Hippocampal formation (tissue), 2 donors: Measurements from ENCODE around the gene OCLN.
"Not testable (repeated sequence)": the region's sequence is repeated elsewhere in the genome, so short reads cannot be mapped to it uniquely, and the experiment has no call there.

ENCODE experiments used
- DNase-seq, 2 donors: peaks; one replicate each; lab custom pipeline; 2025; lab: John Stamatoyannopoulos, UW

The OCLN gene

DNA sequence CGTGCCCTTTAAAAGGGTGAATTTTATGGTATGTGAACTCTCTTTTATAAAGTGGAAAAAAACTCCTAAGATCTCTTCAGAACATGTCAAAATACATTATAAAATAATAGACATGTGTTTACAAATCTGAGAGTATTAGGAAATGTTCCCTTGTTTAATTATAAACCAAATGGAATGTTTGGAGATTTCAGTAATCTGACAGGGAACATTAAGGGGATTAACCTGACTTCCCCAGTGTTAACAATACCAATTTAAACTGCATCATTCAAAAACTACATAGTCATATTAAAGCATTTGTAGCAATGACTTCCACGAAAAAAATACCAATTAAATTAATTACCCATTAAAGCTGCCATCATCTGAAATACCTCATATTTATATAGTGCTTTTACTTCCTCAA lies 1.6 kb upstream of the OCLN start:
- DNase-seq = no peak

DNA sequence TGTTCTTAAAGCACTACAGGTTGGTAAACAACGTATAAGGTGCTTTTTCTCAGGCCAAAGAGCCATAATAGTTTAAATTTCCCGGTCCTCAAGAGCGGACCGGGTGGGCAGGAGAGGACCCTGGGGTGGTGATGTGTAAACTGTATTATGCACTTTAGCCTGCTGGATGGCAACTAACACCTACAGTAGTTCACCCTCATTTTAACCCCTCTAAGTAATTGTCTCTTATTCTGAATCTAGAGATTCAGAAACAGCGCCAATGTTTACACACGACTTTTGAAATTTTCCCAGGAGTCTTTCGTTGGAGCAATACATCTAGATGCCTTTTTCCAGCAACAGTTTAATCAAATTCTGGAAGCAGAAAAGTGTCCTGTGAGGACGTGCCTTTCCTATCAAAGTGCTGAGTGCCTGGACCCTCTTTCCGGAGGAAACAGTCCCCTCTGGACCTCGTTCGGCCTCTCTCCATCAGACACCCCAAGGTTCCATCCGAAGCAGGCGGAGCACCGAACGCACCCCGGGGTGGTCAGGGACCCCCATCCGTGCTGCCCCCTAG lies 676 bp upstream of the OCLN start:
- DNase-seq = no peak

- no peak for DNase-seq
Observed at GRCh38 chr5:69492923-69493395, 369 bp downstream of the OCLN start.

GRCh38 chr5:69493396-69494133 lies 975 bp downstream of the OCLN start:
- DNase-seq = no peak

DNA sequence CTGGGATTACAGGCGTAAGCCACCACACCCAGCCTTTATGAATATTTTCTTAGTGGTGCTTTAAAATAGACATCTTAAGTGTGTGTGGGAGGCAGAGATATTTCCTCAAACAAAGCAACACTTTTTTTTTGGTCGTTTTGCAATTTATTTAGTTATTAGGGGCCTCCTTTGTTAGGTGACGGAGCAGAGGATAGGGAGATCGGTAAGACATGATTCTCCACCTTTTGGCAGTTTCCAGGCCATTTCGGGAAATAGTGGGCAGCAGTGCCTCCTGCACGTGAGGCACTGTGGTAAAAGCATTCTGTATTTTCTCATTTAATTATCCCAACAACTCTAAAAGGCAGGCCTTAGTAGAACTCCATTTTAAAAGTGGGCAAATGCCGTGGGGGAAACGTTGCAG lies 1.9 kb downstream of the OCLN start:
- DNase-seq = no peak

DNA sequence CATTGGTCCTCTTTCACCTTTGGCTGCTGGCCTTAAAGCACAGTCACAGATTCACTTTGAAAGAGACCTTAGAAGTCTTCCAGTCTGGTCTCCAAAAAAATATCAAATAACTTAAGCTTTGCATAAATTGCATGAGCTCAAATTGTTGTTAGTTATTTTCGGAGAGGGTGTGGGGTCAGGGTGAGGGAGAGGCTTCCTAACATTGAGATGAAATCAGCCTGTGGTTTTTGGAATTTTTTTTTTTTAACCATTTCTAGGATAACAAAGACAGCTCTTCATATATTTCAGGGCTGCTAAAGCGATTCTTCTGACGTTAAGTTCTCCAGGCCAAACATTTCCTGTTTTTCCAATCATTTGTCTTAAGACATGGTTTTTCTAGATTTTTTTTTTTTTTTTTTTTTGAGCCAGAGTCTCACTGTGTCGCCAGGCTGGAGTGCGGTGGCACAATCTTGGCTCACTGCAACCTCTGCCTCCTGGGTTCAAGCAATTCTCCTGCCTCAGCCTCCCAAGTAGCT lies 4.5 kb downstream of the OCLN start:
- DNase-seq = no peak

DNA sequence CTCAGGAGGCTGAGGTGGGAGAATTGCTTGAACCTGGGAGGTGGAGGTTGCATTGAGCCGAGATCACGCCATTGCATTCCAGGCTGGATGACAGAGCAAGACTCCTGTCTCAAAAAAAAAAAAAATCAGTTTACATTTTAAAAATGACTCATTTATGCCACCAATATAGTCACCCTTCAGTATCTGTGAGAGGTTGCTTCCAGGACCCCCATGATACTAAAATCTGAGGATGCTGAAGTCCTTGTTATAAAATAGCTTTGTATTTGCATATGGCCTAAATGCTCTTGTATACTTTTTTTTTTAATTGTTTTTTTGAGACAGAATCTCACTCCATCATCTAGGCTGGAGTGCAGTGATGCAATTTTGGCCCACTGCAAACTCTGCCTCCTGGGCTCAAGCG lies 5.8 kb downstream of the OCLN start:
- DNase-seq = no peak

DNA sequence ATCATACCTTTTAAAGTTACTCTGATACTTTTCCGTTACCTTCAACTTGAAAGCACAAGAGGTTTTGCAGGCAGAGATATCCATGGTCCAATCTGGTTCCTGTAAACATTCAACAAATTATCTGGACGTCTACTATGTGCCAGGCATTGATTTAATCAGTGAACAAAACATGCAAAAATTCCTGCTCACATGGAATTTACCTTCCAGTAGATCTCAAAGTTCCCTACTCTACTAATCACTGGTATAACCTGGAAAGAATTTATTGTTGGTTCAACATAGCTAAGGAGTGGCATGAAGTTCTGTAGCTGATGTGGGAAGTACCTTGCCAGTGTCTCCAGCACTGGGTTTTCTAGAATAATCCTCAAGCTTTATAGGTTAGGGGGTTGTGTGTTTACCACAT lies 9.8 kb downstream of the OCLN start:
- DNase-seq = no peak

DNA sequence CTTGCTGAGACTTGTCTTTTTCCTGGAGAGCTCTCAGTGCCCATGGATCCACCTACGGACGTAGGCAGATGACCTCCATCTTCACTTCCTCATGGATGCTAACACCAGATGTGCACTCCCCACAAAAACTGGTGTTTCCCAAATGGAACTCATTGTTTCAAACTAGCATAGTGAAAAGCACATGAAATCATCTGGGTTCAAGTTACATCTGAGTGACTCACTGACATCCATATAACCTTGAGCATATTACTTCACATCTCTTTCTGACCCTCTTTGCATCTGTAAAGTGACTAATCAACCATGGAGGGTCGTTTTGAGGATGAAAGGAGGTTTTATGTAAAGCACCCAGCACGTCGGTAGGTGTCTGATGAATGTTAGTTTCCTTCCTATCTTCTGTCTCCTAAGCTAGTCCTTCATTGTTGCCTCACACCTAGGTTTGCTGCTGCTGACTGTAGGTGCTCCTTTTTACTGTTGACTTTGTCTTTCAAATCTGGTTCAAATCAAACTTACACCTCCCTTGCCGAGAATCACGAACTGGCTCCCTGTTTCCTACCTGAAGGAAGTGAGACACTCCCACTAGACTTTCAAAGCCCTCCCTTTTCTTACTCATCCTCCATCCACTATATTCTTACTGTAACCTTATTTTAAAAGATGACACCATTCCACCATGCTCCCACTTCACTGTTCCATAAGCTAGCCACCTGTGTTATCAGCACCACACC lies 10.3 kb downstream of the OCLN start:
- no peak for DNase-seq

- DNase-seq = no peak
Observed at GRCh38 chr5:69504036-69504435, 11.4 kb downstream of the OCLN start.

DNA sequence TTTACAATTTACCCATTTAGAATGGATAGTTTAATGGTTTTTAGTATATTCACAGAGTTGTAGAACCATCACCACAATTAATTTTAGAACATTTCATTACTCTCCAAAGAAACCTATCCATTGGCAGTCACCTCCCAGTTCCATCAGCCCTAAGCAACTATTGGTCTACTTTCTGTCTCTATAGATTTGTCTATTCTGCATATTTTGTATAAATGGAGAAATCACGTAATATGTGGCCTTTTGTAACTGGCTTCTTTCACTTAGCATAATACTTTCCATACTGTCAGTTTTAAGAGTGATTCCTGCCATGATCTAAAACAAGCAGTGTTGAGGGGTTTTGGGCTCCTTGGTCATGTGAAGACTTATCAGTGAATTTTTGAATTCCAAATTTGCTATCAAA lies 12.7 kb downstream of the OCLN start:
- no peak for DNase-seq

DNA sequence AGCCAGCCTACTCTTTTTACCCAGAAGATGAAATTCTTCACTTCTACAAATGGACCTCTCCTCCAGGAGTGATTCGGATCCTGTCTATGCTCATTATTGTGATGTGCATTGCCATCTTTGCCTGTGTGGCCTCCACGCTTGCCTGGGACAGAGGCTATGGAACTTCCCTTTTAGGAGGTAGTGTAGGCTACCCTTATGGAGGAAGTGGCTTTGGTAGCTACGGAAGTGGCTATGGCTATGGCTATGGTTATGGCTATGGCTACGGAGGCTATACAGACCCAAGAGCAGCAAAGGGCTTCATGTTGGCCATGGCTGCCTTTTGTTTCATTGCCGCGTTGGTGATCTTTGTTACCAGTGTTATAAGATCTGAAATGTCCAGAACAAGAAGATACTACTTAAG lies 16.6 kb downstream of the OCLN start:
- no peak for DNase-seq

GRCh38 chr5:69510694-69511093 lies 18.1 kb downstream of the OCLN start:
- DNase-seq = no peak

DNA sequence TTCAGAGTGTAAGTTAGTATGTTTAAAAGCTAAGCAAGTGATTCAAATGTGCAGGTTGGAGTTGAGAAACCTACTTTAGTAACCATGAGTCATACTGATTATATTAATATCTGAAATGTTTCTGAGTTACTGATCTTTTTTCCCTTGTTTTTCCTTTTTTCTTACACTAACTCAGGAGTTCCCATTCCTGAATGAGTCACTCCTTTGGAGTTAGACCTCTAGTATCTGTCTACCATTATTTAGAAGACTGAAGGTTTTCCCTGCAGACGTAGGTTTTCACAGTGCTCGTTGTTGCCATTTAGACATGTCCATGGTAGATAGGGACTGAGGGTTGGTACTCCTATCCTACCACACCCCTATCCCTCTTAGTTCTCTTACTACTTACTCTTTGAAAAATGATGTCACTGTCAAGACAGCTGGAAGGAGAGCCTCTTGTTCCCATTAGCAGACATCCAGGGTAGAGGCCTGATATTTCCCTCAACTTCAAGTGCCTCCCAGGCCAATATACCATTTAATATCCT lies 20.2 kb downstream of the OCLN start:
- no peak for DNase-seq

DNA sequence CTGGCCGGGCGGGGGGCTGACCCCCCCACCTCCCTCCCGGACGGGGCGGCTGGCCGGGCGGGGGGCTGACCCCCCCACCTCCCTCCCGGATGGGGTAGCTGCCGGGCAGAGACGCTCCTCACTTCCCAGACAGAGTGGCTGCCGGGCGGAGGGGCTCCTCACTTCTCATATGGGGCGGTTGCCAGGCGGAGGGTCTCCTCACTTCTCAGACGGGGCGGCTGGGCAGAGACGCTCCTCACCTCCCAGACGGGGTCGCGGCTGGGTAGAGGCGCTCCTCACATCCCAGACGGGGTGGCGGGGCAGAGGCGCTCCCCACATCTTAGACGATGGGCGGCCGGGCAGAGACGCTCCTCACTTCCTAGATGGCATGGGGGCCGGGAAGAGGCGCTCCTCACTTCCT lies 23.0 kb downstream of the OCLN start:
- DNase-seq = not testable (repeated sequence)

- no peak for DNase-seq
Observed at GRCh38 chr5:69516769-69517168, 24.2 kb downstream of the OCLN start.

DNA sequence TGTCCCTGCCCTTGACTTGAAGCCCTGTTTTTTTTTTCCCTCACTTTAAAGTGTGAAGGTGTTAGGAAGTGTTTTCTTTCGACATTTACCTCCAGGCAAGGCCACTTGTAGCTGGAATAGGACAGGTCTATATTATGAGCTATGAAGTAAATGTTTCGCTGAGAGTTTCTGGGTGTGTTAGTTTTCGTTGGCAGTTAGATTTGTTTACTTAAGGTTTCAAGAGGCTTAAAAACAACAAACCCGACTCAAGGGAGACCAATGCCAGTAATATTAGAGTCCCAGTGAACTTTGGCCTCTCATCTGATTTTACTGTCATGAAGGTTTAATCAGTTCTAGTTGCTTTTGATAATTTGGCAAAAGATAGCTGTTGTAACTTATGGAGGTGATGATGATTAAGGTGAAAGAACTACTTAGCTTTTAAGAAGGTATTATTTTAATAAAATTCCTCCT lies 25.2 kb downstream of the OCLN start:
- DNase-seq = no peak

- DNase-seq = no peak
Observed at GRCh38 chr5:69519285-69519684, 26.7 kb downstream of the OCLN start.

DNA sequence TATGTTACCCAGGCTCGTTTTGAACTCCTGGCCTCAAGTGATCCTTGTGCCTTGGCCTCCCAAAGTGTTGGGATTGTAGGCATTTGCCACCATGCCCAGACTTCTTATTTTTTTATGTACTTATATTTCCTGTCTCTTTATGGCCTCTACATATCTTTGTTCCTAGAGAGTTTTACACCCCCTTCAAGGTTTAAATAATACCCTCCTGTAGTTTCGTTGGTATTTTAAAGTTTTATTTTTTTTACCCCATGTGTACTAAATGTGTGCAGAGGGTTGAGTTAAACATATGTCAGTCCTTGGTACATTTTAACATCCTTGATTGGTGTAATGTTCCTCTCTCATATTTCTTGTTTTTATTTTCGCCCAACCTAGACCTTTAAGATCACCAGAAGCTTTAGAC lies 29.4 kb downstream of the OCLN start:
- no peak for DNase-seq

- DNase-seq = no peak
Observed at GRCh38 chr5:69525490-69525889, 32.9 kb downstream of the OCLN start.

DNA sequence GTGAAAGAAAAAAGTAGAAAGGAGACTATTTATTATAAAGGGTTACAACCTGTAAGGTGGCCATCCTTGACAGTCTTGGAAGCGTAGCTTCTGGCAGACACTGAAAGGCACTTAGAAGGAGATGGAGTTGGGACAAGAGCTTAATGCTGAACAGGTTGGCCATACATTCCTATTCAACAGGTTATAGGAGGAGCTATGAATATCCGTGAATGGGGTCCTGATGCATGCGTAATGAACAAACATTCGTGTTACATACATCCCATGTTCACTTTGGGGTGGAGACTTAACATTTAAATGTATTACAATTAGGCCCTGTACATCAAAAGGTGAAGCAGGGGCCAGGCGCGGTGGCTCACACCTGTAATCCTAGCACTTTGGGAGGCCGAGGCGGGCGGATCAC lies 34.1 kb downstream of the OCLN start:
- no peak for DNase-seq

- DNase-seq = no peak
Observed at GRCh38 chr5:69527128-69527770, 34.7 kb downstream of the OCLN start.
